ENCODE data around the gene CCDC190.

GRCh38 chr1:162908236-162908635 is 47.3 kb upstream of the CCDC190 start:
- TF ChIP-seq, protein P1, sequence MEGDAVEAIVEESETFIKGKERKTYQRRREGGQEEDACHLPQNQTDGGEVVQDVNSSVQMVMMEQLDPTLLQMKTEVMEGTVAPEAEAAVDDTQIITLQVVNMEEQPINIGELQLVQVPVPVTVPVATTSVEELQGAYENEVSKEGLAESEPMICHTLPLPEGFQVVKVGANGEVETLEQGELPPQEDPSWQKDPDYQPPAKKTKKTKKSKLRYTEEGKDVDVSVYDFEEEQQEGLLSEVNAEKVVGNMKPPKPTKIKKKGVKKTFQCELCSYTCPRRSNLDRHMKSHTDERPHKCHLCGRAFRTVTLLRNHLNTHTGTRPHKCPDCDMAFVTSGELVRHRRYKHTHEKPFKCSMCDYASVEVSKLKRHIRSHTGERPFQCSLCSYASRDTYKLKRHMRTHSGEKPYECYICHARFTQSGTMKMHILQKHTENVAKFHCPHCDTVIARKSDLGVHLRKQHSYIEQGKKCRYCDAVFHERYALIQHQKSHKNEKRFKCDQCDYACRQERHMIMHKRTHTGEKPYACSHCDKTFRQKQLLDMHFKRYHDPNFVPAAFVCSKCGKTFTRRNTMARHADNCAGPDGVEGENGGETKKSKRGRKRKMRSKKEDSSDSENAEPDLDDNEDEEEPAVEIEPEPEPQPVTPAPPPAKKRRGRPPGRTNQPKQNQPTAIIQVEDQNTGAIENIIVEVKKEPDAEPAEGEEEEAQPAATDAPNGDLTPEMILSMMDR (IDR thresholded peaks at IDR 0.05) = no peak
- no peak for TF ChIP-seq EZH2phosphoT487 (IDR thresholded peaks at IDR 0.05)
- TF ChIP-seq EZH2 (IDR thresholded peaks at IDR 0.05) = no peak
